Amygdala (tissue), 56 donors: Measurements from ENCODE around the gene AP3D1.
A peak's percentile ranks its signal among the peaks of the same experiment; 100 is the strongest.
"Not testable (repeated sequence)": the region's sequence is repeated elsewhere in the genome, so short reads cannot be mapped to it uniquely, and the experiment has no call there.

Source experiments
- DNase-seq, 56 donors: peaks; one replicate each; lab custom pipeline; 2025; lab: John Stamatoyannopoulos, UW

AP3D1 gene

GRCh38 chr19:2151339-2152229 lies at the start of gene AP3D1:
TSS of gene AP3D1 (minus strand) at chr19:2151566. CDS start at chr19:2151334, 232 bp downstream.
- peak; percentile 81 to 99 (median 98) for DNase-seq

GRCh38 chr19:2200624-2201294 lies 49.4 kb upstream of the AP3D1 start:
- DNase-seq, result not testable (repeated sequence)

DNA sequence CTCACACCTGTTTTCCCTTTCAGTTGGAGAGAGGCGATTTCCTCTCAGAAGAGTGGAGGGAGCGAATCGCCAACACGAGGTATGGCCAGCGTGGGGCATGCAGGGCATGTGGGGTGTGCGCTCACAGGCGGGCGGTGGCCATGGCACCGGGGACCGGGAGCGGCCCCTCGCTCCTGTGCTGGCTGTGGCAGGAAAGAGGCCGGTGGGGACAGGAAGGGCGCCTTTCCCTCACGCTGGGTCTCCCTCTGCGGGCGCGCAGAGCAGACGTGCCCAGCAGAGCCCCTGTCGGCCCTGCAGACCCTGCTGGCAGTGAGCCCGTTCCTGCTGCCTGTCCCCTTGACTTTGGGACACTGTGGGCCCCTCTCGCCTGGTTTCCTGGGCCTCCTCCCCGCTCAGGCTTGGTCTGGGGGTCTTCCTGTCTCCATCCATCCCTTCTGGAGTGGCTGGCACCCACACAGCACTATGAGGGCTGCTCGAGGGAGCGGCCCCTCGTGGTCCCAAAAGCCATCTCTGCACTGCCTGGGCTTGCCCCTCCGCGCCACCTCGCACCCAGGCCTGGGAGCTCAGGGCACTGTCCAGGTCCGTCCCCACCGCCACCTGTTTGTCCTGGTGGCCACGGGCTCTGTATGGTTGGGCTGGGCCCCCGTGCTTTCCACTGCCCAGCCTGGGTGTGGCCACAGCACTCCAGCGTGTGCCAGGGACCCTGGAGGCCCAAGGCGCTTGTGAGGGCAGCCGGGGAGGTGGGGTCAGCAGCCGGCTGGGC lies 48.7 kb upstream of the AP3D1 start:
- DNase-seq, result no peak

GRCh38 chr19:2199215-2199614 lies 47.8 kb upstream of the AP3D1 start:
- no peak for DNase-seq

DNA sequence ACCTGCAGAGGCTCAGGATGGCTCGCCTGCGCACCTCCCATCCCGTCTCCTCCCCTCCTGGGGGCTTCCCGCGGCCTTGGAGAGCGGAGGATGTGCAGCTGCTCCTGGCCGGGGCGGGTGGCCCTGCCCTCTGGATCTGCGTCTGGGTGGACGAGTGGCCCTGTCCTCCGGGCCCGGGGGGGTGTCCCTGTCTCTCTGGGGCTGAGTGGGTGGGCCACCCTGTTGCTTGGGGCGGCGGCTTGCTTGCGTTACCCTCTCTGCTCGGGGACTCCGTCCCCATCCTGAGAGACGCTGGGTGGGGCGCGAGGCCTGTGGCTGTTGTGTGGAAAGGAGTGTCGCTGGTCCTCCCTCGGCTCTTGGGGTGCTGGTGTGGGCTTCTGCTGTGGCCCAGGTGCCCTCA lies 47.0 kb upstream of the AP3D1 start:
- DNase-seq, result no peak

DNA sequence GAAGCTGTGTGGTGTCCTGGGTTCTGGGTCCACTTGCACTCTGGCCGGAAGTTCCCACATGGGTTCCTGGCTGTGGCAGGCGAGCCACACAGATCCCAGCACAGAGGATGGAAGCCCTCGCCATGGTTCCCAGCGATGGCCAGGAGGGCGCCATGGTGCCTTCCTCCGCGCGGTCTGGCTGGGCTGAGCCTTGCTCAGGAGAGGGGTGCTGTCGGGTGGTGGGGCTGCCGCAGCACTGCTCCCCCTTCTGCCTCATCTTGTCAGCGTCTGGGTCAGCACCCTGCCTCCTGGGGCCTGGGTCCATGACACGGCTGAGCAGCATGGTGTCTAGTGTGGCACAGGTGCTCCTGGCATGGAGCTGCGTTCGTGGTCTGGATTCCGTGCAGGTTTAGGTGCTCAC lies 45.9 kb upstream of the AP3D1 start:
- no peak for DNase-seq

DNA sequence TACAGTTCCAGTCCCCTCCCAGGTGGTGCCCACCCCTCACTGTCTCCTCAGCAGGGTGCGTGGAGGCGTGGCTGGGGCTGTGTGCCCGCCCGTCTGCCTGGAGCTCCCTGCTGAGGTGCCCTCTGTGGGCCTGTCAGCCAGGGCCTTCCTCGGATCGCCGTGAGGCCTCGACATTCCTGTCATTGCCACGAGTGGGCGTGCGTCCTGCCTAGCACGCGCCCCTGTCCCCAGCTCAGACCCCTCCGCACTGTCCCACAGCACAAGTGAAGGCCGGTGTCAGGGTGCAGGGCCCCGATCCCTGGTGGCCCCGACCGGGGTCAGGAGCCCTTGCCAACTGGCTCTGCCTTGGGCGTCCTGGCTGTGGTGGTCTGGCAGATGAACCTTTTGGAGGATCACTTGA lies 44.5 kb upstream of the AP3D1 start:
- DNase-seq, result no peak

GRCh38 chr19:2195361-2195760 lies 44.0 kb upstream of the AP3D1 start:
- no peak for DNase-seq

- DNase-seq, result no peak
Measured at GRCh38 chr19:2194513-2195078, 43.2 kb upstream of the AP3D1 start.

GRCh38 chr19:2193807-2194206 lies 42.4 kb upstream of the AP3D1 start:
- DNase-seq, result no peak

GRCh38 chr19:2192862-2193261 lies 41.5 kb upstream of the AP3D1 start:
- no peak for DNase-seq

DNA sequence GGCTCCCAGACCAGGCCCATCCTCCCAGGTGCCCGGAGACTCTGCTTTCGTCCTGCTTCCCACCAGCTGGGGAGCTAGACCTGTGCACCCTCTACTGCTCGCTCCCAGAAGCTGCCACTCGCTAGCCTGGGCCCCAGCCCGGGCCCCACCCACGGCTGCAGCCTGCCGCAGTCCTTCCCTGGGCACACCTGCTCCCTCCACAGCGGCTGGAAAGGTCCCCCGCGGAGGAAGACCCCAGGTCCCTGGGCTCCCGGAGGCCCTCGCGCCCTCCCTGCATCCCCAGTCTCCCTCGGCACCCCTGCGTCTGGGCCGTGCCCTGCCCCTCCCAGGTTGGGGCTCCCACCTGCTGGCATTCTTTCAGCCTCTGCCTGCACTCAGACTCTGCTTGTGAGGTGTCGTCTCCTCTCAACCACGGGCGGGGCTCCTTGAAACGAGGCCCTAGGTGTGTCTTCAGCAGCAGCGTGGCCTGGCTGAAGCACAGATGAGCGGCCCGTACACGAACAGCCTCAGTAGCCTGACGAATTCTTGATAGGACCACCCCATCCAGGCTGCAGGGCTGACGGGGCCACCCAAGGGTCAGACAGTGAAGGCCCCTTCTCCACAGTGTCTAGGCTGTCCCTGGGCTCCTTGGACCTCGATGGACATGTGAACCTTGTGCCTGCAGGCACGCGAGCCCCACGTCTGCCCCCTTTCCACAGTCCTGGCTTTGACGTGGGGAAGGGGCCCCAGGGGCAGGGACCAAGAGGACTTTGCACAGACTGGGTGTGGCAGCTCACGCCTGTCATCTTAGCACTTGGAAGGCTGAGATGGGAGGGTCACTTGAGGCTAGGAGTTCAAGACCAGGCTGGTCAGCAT lies 40.3 kb upstream of the AP3D1 start:
- no peak for DNase-seq

DNA sequence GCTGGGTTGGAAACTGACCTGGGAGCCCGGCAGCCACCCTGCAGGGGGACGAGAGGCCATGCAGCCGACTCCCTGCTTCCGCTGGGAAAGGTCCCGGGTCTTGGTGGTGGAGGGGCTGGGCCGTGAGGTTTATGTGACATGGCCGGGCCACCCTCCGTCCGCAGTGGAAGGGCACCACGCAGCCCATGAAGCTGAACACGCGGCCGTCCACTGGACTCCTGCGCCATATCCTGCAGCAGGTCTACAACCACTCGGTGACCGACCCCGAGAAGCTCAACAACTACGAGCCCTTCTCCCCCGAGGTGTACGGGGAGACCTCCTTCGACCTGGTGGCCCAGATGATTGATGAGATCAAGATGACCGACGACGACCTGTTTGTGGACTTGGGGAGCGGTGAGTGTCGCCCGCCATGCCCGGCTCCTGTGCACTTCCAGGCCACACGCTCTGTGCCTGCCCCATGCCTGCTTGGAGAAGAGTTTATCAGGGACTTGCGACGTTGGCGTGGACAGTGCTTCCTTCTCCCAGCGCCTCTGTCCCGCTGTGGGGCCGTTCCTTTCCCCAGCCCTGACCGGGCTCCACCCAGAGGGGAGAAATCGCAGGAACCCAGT lies 39.6 kb upstream of the AP3D1 start:
- DNase-seq, result no peak

GRCh38 chr19:2189880-2190279 lies 38.5 kb upstream of the AP3D1 start:
- DNase-seq, result no peak

DNA sequence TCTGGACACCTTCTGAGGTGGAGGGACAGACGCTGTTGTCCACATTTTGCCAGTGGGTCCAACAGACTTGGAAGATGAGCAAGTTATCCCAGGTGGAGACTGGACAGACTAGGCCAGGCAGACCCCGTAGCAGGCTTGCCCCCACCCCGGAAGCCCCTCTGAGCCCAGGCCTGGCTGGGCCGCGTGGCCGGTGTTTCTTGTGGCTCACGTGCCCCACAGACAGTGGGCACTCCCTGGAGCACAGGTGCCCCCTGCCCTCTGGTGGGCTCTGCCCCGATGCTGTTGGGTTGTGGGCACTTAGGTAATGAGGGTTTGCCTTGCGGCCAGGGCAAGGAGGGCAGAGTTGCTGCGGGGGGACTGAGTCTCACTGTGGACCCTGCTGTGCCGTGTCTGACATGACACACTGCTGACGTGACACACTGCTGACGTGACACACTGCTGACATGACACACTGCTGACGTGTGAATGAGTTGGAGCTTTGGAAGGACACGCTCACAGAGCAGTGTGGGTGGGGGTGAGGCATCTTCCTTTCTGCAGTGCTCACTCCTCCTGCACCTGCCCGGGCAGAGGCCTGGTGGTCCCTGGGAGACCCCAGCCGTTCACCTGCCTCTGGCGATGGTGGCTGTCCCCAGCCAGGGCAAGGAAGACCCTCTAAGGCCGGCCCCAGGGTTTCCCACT lies 37.5 kb upstream of the AP3D1 start:
- DNase-seq, result no peak

- DNase-seq, result no peak
Measured at GRCh38 chr19:2187159-2187558, 35.8 kb upstream of the AP3D1 start.

DNA sequence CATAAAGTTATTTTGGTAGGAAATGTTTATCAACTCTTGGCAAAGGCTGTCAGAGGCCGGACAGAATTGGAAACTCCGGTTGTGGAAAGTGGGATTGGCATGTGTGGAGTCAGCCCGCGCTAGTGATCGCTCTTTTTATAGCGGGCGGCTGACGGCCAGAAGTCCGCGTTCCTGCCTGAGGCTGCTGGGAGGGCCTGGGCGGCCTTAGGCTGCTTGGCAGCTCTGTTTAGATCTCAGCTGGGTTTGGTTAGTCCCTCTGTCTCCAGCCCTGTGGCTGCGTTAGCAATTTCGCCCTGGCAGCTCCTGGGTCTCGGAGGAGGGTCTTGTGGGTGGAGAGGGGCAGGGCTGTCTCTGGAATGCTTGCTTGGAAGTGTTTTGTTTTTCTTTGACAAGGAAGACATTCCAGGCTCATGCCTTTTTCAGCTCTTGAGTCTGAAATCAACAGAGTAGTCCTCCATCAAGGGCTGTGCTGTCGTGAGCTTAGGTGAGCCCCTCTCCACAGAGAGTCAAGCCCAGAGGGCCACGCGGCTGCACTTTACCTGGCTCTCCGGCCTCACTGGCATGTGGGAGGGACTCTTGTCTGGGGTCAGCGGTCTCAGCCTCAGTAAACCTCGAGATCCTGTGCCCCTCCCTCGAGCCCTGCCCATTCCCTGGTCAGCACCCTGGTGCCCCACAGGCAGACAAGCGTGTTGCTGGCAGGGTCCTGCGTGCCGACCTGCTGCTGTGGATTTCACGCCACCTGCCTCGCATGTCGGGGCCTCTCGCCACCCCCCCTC lies 34.9 kb upstream of the AP3D1 start:
- peak in 6 of 56 donors; percentile 6 to 26 (median 16) for DNase-seq

- DNase-seq, result no peak
Measured at GRCh38 chr19:2185734-2186070, 34.3 kb upstream of the AP3D1 start.
